ENCODE measurements around the gene SLIT1.

SLIT1 gene

DNA sequence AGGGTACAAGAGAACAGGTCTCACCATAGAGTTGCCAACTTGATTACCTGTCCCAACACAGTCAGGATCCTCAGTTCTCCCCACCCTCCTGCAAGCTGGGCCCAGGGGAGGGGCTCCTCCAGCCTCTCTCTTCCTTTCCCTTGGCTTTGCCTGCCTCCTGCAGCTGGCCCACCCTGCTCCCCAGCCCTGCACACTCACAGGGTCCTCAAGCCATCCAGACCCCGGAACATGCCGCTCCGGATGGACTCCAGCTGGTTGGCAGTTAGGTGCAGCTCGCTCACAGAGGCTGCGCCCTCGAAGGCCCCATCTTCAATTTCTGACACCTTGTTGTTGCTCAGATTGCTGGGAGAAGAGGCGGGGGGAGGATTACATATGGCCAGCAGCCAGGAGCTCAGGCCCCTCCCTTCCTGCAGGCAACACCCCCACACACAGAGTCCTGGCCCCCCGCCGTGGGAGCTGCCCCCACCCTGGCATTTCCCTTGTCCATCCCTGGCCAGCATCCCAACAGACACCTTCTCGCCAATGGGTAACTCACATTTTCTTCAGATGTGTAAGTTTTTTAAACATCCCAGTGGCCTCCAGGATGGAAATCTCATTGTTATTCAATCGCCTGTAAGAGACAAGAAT, 139.2 kb downstream of the SLIT1 start:
- no peaks in the 10 kb centered on the region for H3K36me3 ChIP-seq
- H3K27me3 ChIP-seq = peaks cover 3% of the 10 kb centered on the region

GRCh38 chr10:97043563-97043855, 142.2 kb downstream of the SLIT1 start:
- TF ChIP-seq, protein P1, sequence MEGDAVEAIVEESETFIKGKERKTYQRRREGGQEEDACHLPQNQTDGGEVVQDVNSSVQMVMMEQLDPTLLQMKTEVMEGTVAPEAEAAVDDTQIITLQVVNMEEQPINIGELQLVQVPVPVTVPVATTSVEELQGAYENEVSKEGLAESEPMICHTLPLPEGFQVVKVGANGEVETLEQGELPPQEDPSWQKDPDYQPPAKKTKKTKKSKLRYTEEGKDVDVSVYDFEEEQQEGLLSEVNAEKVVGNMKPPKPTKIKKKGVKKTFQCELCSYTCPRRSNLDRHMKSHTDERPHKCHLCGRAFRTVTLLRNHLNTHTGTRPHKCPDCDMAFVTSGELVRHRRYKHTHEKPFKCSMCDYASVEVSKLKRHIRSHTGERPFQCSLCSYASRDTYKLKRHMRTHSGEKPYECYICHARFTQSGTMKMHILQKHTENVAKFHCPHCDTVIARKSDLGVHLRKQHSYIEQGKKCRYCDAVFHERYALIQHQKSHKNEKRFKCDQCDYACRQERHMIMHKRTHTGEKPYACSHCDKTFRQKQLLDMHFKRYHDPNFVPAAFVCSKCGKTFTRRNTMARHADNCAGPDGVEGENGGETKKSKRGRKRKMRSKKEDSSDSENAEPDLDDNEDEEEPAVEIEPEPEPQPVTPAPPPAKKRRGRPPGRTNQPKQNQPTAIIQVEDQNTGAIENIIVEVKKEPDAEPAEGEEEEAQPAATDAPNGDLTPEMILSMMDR (IDR thresholded peaks at IDR 0.05) = no peak
- Histone ChIP-seq H3K27me3 (no peaks in the 10 kb centered on the region), H3K9me3 (no peaks in the 10 kb centered on the region)

More for the DNA sequence above, 139.2 kb downstream of the SLIT1 start:
- Histone ChIP-seq H3K9me3 (no peaks in the 10 kb centered on the region), H3K4me1 (ENCODE audit: control insufficient read depth in 1 of 2, insufficient read depth in 1 of 2, low read depth in 1 of 2, low read length in 1 of 2) (no peaks in the 10 kb centered on the region), H3K4me3 (ENCODE audit: low read depth in 1 of 2, low read length in 1 of 2) (no peak overlapping the region), H3K27ac (no peak overlapping the region)
- TF ChIP-seq, protein P1 (IDR thresholded peaks at IDR 0.05) = no peak

DNA sequence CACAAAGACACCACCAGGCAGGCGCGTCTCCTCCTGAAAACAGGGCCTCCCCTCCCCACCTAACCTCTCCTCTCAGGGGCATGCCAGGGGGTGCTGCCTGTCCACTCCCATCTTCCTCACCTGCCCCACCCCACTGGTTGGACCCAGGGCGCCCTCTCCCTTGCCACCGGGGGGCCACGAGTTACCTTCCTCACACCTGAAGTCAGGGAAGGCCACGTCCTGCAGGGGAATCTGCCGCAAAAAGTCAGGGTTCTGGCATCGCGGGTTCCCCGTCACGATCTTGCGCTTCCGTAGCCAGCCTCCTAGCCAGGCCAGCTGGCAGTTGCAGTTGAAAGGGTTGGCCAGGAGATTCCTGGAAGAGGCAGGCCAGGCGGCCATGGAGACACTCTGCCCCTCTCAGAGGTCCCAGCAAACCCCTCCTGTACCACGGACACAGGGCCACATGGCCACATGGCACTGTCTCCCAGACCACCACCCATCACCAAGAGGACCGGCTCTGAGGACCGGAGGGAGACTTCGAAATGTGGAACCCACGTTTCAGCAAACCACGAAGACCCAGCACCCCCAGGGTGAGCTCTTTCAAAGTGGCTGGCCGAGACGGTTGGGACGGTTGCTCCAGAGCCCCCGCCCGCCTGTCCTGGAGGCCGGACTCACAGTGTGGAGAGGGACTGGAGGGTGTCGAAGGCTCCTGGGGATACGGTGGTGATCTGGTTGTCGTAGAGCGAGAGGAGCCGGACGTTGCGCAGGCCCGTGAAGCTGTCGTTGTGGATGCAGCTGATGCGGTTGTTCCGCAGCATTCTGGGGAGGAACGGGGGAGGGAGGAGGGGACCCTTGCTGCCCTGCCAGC, 142.8 kb downstream of the SLIT1 start:
- no peaks in the 10 kb centered on the region for H3K9me3 ChIP-seq
- no peaks in the 10 kb centered on the region for H3K27me3 ChIP-seq
- H3K36me3 ChIP-seq = no peaks in the 10 kb centered on the region

More at GRCh38 chr10:97043563-97043855, 142.2 kb downstream of the SLIT1 start:
- Histone ChIP-seq H3K4me3 (ENCODE audit: low read depth in 1 of 2, low read length in 1 of 2) (no peak overlapping the region), H3K27ac (no peak overlapping the region), H3K4me1 (ENCODE audit: control insufficient read depth in 1 of 2, insufficient read depth in 1 of 2, low read depth in 1 of 2, low read length in 1 of 2) (no peaks in the 10 kb centered on the region), H3K36me3 (no peaks in the 10 kb centered on the region)

DNA sequence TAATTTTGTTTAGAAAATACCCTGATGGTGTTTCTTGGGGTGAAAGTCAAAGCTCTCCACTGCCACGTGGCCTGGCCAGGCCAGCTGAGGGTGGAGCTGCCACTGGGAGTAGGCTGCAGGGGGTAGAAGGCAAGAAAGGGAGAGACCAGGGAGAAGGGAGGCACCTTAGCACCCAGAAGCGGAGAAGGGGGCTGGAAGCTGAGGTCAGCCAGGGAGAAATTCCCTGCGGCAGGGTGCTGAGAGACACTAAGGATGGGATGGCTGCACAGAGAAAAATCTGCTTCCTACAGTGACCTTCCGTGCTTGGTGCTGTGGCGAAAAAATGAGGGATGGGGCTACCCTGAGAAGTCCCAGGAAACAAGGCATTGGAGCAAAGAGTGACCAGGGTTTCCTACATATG, 143.7 kb downstream of the SLIT1 start:
- no peaks in the 10 kb centered on the region for H3K9me3 ChIP-seq
- H3K27ac ChIP-seq = no peak overlapping the region
- TF ChIP-seq, protein P1 (IDR thresholded peaks at IDR 0.05) = no peak
- no peaks in the 10 kb centered on the region for H3K36me3 ChIP-seq
- peaks cover 9 to 10% of the 10 kb centered on the region in 2 experiments for H3K4me1 ChIP-seq (ENCODE audit: control insufficient read depth in 1 of 2, insufficient read depth in 1 of 2, low read depth in 1 of 2, low read length in 1 of 2)
- no peak overlapping the region for H3K4me3 ChIP-seq (ENCODE audit: low read depth in 1 of 2, low read length in 1 of 2)
- no peaks in the 10 kb centered on the region for H3K27me3 ChIP-seq

More for the DNA sequence above, 142.8 kb downstream of the SLIT1 start:
- TF ChIP-seq, protein P1 (IDR thresholded peaks at IDR 0.05) = no peak
- no peak overlapping the region for H3K4me3 ChIP-seq (ENCODE audit: low read depth in 1 of 2, low read length in 1 of 2)
- peaks cover under 1 to 2% of the 10 kb centered on the region in 2 experiments for H3K4me1 ChIP-seq (ENCODE audit: control insufficient read depth in 1 of 2, insufficient read depth in 1 of 2, low read depth in 1 of 2, low read length in 1 of 2)
- no peak overlapping the region for H3K27ac ChIP-seq

- no peak overlapping the region for H3K4me3 ChIP-seq (ENCODE audit: low read depth in 1 of 2, low read length in 1 of 2)
- TF ChIP-seq, protein P1 (IDR thresholded peaks at IDR 0.05) = no peak
- H3K9me3 ChIP-seq = no peaks in the 10 kb centered on the region
- no peaks in the 10 kb centered on the region for H3K27me3 ChIP-seq
- no peaks in the 10 kb centered on the region for H3K36me3 ChIP-seq
- H3K27ac ChIP-seq = no peak overlapping the region
- peaks cover 9 to 10% of the 10 kb centered on the region in 2 experiments for H3K4me1 ChIP-seq (ENCODE audit: control insufficient read depth in 1 of 2, insufficient read depth in 1 of 2, low read depth in 1 of 2, low read length in 1 of 2)
Measured at GRCh38 chr10:97040706-97041105, 145.1 kb downstream of the SLIT1 start.
